ENCODE results near the gene C5. TPM values are rescaled to one million over a fixed set of nuclear protein-coding genes. Genes with fewer than 3 reads are reported as not detected.

Gene C5
- total RNA-seq, 2 experiments from 2014 or later, result 1.9 to 3.4 TPM

DNA sequence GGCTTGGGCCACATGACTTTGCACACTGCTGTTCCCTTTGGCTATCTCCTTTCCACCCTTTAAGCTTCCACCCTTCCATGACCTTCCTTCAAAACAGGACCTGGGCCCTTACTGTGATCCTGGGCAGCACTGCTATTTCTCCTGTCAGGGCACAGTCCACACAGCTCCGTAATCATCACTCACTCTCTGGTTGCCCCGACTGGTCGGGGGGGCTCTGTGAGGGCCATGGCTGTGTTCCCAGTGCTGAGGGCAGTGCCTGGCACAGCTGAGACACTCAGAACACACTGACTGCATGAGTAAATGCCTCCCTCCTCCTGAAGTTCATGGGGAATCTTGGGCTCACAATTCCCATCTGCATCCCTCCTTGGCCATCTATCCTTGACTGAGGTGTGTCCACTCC lies 135.7 kb downstream of the C5 start:
- H3K9me3 Mint-ChIP-seq, result no peaks in the 10 kb centered on the region
- intact Hi-C loops (cut with micrococcal nuclease), result no loop called here
- ChIA-PET CTCF (no interaction called here), POLR2A (interaction anchor here (60.2 to 67.1 kb wide), 2 partner anchors 2 to 20 kb away, joined by 2439 read pairs; partner anchors contain the start of genes PHF19 and TRAF1)
- DNase-seq (no peak), ATAC-seq (no peak)
- H3K4me3 Mint-ChIP-seq, result no peak overlapping the region
- TF ChIP-seq, protein P1, sequence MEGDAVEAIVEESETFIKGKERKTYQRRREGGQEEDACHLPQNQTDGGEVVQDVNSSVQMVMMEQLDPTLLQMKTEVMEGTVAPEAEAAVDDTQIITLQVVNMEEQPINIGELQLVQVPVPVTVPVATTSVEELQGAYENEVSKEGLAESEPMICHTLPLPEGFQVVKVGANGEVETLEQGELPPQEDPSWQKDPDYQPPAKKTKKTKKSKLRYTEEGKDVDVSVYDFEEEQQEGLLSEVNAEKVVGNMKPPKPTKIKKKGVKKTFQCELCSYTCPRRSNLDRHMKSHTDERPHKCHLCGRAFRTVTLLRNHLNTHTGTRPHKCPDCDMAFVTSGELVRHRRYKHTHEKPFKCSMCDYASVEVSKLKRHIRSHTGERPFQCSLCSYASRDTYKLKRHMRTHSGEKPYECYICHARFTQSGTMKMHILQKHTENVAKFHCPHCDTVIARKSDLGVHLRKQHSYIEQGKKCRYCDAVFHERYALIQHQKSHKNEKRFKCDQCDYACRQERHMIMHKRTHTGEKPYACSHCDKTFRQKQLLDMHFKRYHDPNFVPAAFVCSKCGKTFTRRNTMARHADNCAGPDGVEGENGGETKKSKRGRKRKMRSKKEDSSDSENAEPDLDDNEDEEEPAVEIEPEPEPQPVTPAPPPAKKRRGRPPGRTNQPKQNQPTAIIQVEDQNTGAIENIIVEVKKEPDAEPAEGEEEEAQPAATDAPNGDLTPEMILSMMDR (IDR thresholded peaks at IDR 0.05), result no peak
- H3K4me1 Mint-ChIP-seq (ENCODE audit: low read depth), result peaks cover 91% of the 10 kb centered on the region
- no peaks in the 10 kb centered on the region for H3K27me3 Mint-ChIP-seq
- peak overlapping the region; percentile 74 for H3K27ac Mint-ChIP-seq
- peaks cover 93% of the 10 kb centered on the region for H3K36me3 Mint-ChIP-seq (ENCODE audit: low read depth)

- POLR2A ChIA-PET, result interaction anchor here (1.0 to 67.1 kb wide), 3 partner anchors 2 to 70 kb away, joined by 3 to 2439 read pairs (median 2439); partner anchors contain the start of genes PHF19 and TRAF1
- H3K36me3 Mint-ChIP-seq (ENCODE audit: low read depth), result peaks cover 93% of the 10 kb centered on the region
- H3K27me3 Mint-ChIP-seq, result no peaks in the 10 kb centered on the region
- H3K4me3 Mint-ChIP-seq, result no peak overlapping the region
- DNase-seq (peak; percentile 66), ATAC-seq (peak; percentile 18)
- H3K9me3 Mint-ChIP-seq, result no peaks in the 10 kb centered on the region
- intact Hi-C loops (cut with micrococcal nuclease), result no loop called here
- H3K27ac Mint-ChIP-seq, result peak overlapping the region; percentile 92
- H3K4me1 Mint-ChIP-seq (ENCODE audit: low read depth), result peaks cover 91% of the 10 kb centered on the region
- TF ChIP-seq, protein P1 (IDR thresholded peaks at IDR 0.05), result no peak
- CTCF ChIA-PET, result interaction anchor here (2.6 kb wide), 1 partner anchor 11 kb away, joined by 6 read pairs; no protein-coding TSS in a partner anchor
These were observed 136.3 kb downstream of the C5 start for GRCh38 chr9:120913647-120914264.

GRCh38 chr9:120912958-120913646 lies 137.0 kb downstream of the C5 start:
- Mint-ChIP-seq H3K4me3 (peak overlapping the region; percentile 3), H3K4me1 (ENCODE audit: low read depth) (peaks cover 89% of the 10 kb centered on the region), H3K36me3 (ENCODE audit: low read depth) (peaks cover 92% of the 10 kb centered on the region), H3K27ac (peak overlapping the region; percentile 92), H3K27me3 (no peaks in the 10 kb centered on the region), H3K9me3 (no peaks in the 10 kb centered on the region)
- no peak for ATAC-seq
- CTCF ChIA-PET, result interaction anchor here (2.6 kb wide), 1 partner anchor 10 kb away, joined by 6 read pairs; no protein-coding TSS in a partner anchor
- POLR2A ChIA-PET, result interaction anchor here (1.0 to 67.1 kb wide), 3 partner anchors 1 to 69 kb away, joined by 3 to 2439 read pairs (median 2439); partner anchors contain the start of genes PHF19 and TRAF1
- DNase-seq, result no peak
- TF ChIP-seq, protein P1 (IDR thresholded peaks at IDR 0.05), result no peak
- intact Hi-C loops (cut with micrococcal nuclease), result no loop called here

- Mint-ChIP-seq H3K4me1 (ENCODE audit: low read depth) (peaks cover 87% of the 10 kb centered on the region), H3K9me3 (no peaks in the 10 kb centered on the region), H3K27ac (peak overlapping the region; percentile 92), H3K36me3 (ENCODE audit: low read depth) (peaks cover 90% of the 10 kb centered on the region), H3K27me3 (no peaks in the 10 kb centered on the region), H3K4me3 (no peak overlapping the region)
- TF ChIP-seq, protein P1 (IDR thresholded peaks at IDR 0.05), result no peak
- ChIA-PET POLR2A (interaction anchor here (0.7 to 67.1 kb wide), 3 partner anchors 1 to 165 kb away, joined by 3 to 2439 read pairs (median 2439); partner anchors contain the start of genes PHF19 and TRAF1), CTCF (interaction anchor here (0.8 to 2.6 kb wide), 5 partner anchors 9 to 70 kb away, joined by 3 to 6 read pairs (median 3); no protein-coding TSS in a partner anchor)
- ATAC-seq (no peak), DNase-seq (no peak)
- intact Hi-C loops (cut with micrococcal nuclease), result no loop called here
These were observed 138.7 kb downstream of the C5 start for GRCh38 chr9:120911295-120911837.

Data from activated CD8-positive, alpha-beta T cell treated with anti-CD3 and anti-CD28 coated beads for 36 hours (primary cell).